K562 (cell line): ENCODE data around the gene HES3. TPM values are rescaled to one million over a fixed set of nuclear protein-coding genes. Genes with fewer than 3 reads are reported as not detected.

Source experiments
- BHLHE40 ChIP-seq: IDR thresholded peaks from 2 replicates; pipeline ENCODE4 v1.6.1; 2011; ENCODE audit warnings: low read length, improper control_type of control experiment
- HNRNPK ChIP-seq: fragments of 200-400 bp; formaldehyde crosslinking; IDR thresholded peaks from one replicate; pipeline ENCODE4 v1.6.1; 2018; ENCODE audit warnings: mild to moderate bottlenecking, low read depth, low read length; ENCODE audit not compliant: poor library complexity, severe bottlenecking
- KLF10 ChIP-seq: fragments of 250-450 bp; sonication (Bioruptor Pico); IDR thresholded peaks from 2 replicates; pipeline ENCODE4 v1.6.1; 2021; ENCODE audit warnings: matching md5 sums
- NCOA2 ChIP-seq, 2 experiments: fragments of 450-650 bp; IDR thresholded peaks; 2 replicates each; pipeline ENCODE4 v1.6.1; 2018; ENCODE audit warnings: mild to moderate bottlenecking in 2 of 2, moderate library complexity in 1 of 2; ENCODE audit not compliant: partially characterized antibody in 2 of 2
- NR1H2 ChIP-seq: sonication (generic); formaldehyde crosslinking; IDR thresholded peaks from 2 replicates; pipeline ENCODE4 v1.4.0; 2020; ENCODE audit warnings: mild to moderate bottlenecking, missing genetic modification reagents
- NR2C2 ChIP-seq, 2 experiments: fragments of 200-800 bp in 1 of 2; sonication (Bioruptor generic) in 1 of 2; sonication (generic) in 1 of 2; formaldehyde crosslinking in 1 of 2; IDR thresholded peaks; 2 replicates each; pipeline versions ENCODE4 v1.6.1 to v1.8.0; 2016 to 2022; ENCODE audit warnings: mild to moderate bottlenecking in 1 of 2, missing compliant biosample characterization in 1 of 2, missing genetic modification characterization in 1 of 2, missing genetic modification reagents in 1 of 2
- SIN3A ChIP-seq, 2 experiments: fragments of 150-350 bp in 1 of 2; IDR thresholded peaks; 2 replicates each; pipeline ENCODE4 v1.6.1; 2011 to 2016; ENCODE audit warnings: borderline replicate concordance in 2 of 2, low read depth in 2 of 2, low read length in 2 of 2, mild to moderate bottlenecking in 2 of 2, moderate library complexity in 2 of 2; ENCODE audit not compliant: control insufficient read depth in 1 of 2
- TOE1 ChIP-seq, 2 experiments: fragments of 450-650 bp in 1 of 2; sonication (generic) in 1 of 2; formaldehyde crosslinking in 1 of 2; IDR thresholded peaks; 2 replicates each; pipeline versions ENCODE4 v1.7.1 to v1.8.0; 2016 to 2022; ENCODE audit warnings: borderline replicate concordance in 2 of 2, mild to moderate bottlenecking in 2 of 2, antibody characterized with exemption in 1 of 2, inconsistent platforms in 1 of 2, low read depth in 1 of 2, missing genetic modification reagents in 1 of 2, moderate library complexity in 1 of 2
- ZNF280A ChIP-seq: fragments of 450-650 bp; IDR thresholded peaks from 2 replicates; pipeline ENCODE4 v1.6.1; 2018; ENCODE audit warnings: mild to moderate bottlenecking, low read depth; ENCODE audit not compliant: partially characterized antibody
- ZNF592 ChIP-seq: fragments of 450-650 bp; IDR thresholded peaks from 2 replicates; pipeline ENCODE4 v1.6.1; 2017; ENCODE audit warnings: antibody characterized with exemption, mild to moderate bottlenecking
- polyA plus RNA-seq, 8 experiments: library from polyadenylated mRNA; depleted of rRNA in 4 of 8; stranded (reverse) in 5 of 8; unstranded in 3 of 8; fragments of >200 nt; fragmentation: Nextera tagmentation in 2 of 8; fragmentation: Illumina TruSeq in 1 of 8; extraction: Ambion mirVana in 2 of 8; extraction: Trizol in 1 of 8; gene quantifications; 2 replicates each; pipeline versions ENCODE4 v1.2.1 to v1.2.3, GENCODE V29; 2011 to 2014; ENCODE audit warnings: inconsistent platforms in 1 of 8, missing spikeins in 1 of 8
- total RNA-seq, 7 experiments: library from RNA; depleted of rRNA in 6 of 7; stranded (reverse); fragments of >200 nt in 6 of 7; fragmentation: Illumina TruSeq in 2 of 7; extraction: Trizol in 2 of 7; gene quantifications; 2 replicates each; pipeline versions ENCODE4 v1.2.1 to v1.2.3, GENCODE V29; 2011 to 2021; ENCODE audit warnings: low replicate concordance in 1 of 7

The HES3 gene
- total and polyA plus RNA-seq, 9 of the 15 experiments (the other 6 are each of a cell fraction or from before 2014, with no cell fraction given): not detected

GRCh38 chr1:6198646-6199297, 45.2 kb upstream of the HES3 start (continued):
- no peak for TF ChIP-seq ZNF592
- 0 out of 2 replicates have a peak, but pooled peaks have one; percentile 33 for TF ChIP-seq NR1H2 (CRISPR knock-in tag)
- no peak; a peak in 1 of 4 replicates for TF ChIP-seq SIN3A (IDR thresholded peaks at IDR 0.05; ENCODE audit: borderline replicate concordance in 2 of 2, control insufficient read depth in 1 of 2, low read depth in 2 of 2, low read length in 2 of 2)
- TF ChIP-seq TOE1 (IDR thresholded peaks at IDR 0.05; ENCODE audit: borderline replicate concordance): no peak
- TF ChIP-seq TOE1 (CRISPR knock-in tag; IDR thresholded peaks at IDR 0.05; ENCODE audit: borderline replicate concordance, low read depth): no peak
- no peak for TF ChIP-seq BHLHE40
- TF ChIP-seq NR2C2 (CRISPR knock-in tag; IDR thresholded peaks at IDR 0.05): no peak
- TF ChIP-seq NR2C2 (tag; IDR thresholded peaks at IDR 0.05): peak; percentile 51; the same call in 1 of the 2 replicates
- TF ChIP-seq HNRNPK: no peak
- peak; percentile 4 for TF ChIP-seq ZNF280A
- TF ChIP-seq NCOA2 (IDR thresholded peaks at IDR 0.05; ENCODE audit: partially characterized antibody in 2 of 2): no peak
- TF ChIP-seq KLF10 (CRISPR knock-in tag): no peak
